ENCODE measurements around the gene PHTF2. TPM values are rescaled to one million over a fixed set of nuclear protein-coding genes. Genes with fewer than 3 reads are reported as not detected.

The PHTF2 gene
- total and polyA plus RNA-seq, 4 donors, result 5.1 to 37.1 (median 8.7) TPM

- no peak for TF ChIP-seq CTCF (IDR thresholded peaks at IDR 0.05; ENCODE audit: control extremely low read depth, extremely low read depth)
- H3K9ac ChIP-seq (ENCODE audit: insufficient read depth in 1 of 2, low read length in 2 of 2), result no peak overlapping the region
- H3K27ac ChIP-seq (ENCODE audit: low read depth in 1 of 2, low read length in 1 of 2), result no peak overlapping the region
- H3K9me3 ChIP-seq (ENCODE audit: control insufficient read depth in 4 of 4, insufficient read depth in 3 of 4, low read length in 3 of 4), result peaks cover 0 to 4% (median 0%) of the 10 kb centered on the region in 4 donors
- 91 to 92% methylated on average over 2 of the region's 2 CpGs for WGBS, 2 donors
- H3K27me3 ChIP-seq (ENCODE audit: control insufficient read depth in 3 of 3, insufficient read depth in 3 of 3, low read length in 2 of 3), result no peaks in the 10 kb centered on the region
- no peak overlapping the region for H3K4me3 ChIP-seq
- peaks cover 0 to 24% (median 8%) of the 10 kb centered on the region in 5 donors for H3K4me1 ChIP-seq (ENCODE audit: control insufficient read depth in 5 of 5, insufficient read depth in 5 of 5, low read length in 5 of 5)
- peaks cover 0 to 5% (median 0%) of the 10 kb centered on the region in 4 donors for H3K36me3 ChIP-seq (ENCODE audit: control insufficient read depth in 4 of 4, insufficient read depth in 4 of 4, low read length in 4 of 4)
- ATAC-seq (ENCODE audit: insufficient read depth, low FRiP score) (no peak), DNase-seq (no peak)
Observed at GRCh38 chr7:77800730-77801129, 2.2 kb downstream of the PHTF2 start.

GRCh38 chr7:77802557-77803405, 4.2 kb downstream of the PHTF2 start:
- no peak overlapping the region for H3K4me3 ChIP-seq
- DNase-seq (no peak), ATAC-seq (ENCODE audit: insufficient read depth, low FRiP score) (no peak)
- TF ChIP-seq CTCF (IDR thresholded peaks at IDR 0.05; ENCODE audit: control extremely low read depth, extremely low read depth), result no peak
- 51 to 68% methylated on average over 2 of the region's 2 CpGs for WGBS, 2 donors
- peaks cover 0 to 10% (median 0%) of the 10 kb centered on the region in 5 donors for H3K4me1 ChIP-seq (ENCODE audit: control insufficient read depth in 5 of 5, insufficient read depth in 5 of 5, low read length in 5 of 5)
- peaks cover 0 to 13% (median under 1%) of the 10 kb centered on the region in 4 donors for H3K9me3 ChIP-seq (ENCODE audit: control insufficient read depth in 4 of 4, insufficient read depth in 3 of 4, low read length in 3 of 4)
- no peak overlapping the region for H3K9ac ChIP-seq (ENCODE audit: insufficient read depth in 1 of 2, low read length in 2 of 2)
- H3K27ac ChIP-seq (ENCODE audit: low read depth in 1 of 2, low read length in 1 of 2), result no peak overlapping the region
- no peaks in the 10 kb centered on the region for H3K27me3 ChIP-seq (ENCODE audit: control insufficient read depth in 3 of 3, insufficient read depth in 3 of 3, low read length in 2 of 3)
- peaks cover 0 to 5% (median 0%) of the 10 kb centered on the region in 4 donors for H3K36me3 ChIP-seq (ENCODE audit: control insufficient read depth in 4 of 4, insufficient read depth in 4 of 4, low read length in 4 of 4)

GRCh38 chr7:77806425-77806824, 7.9 kb downstream of the PHTF2 start:
- Histone ChIP-seq H3K27ac (ENCODE audit: low read depth in 1 of 2, low read length in 1 of 2) (no peak overlapping the region), H3K27me3 (ENCODE audit: control insufficient read depth in 3 of 3, insufficient read depth in 3 of 3, low read length in 2 of 3) (no peaks in the 10 kb centered on the region), H3K36me3 (ENCODE audit: control insufficient read depth in 4 of 4, insufficient read depth in 4 of 4, low read length in 4 of 4) (no peaks in the 10 kb centered on the region), H3K9ac (ENCODE audit: insufficient read depth in 1 of 2, low read length in 2 of 2) (no peak overlapping the region), H3K4me3 (no peak overlapping the region), H3K4me1 (ENCODE audit: control insufficient read depth in 5 of 5, insufficient read depth in 5 of 5, low read length in 5 of 5) (no peaks in the 10 kb centered on the region), H3K9me3 (ENCODE audit: control insufficient read depth in 4 of 4, insufficient read depth in 3 of 4, low read length in 3 of 4) (peaks cover 0 to 22% (median under 1%) of the 10 kb centered on the region in 4 donors)
- no peak for DNase-seq
- WGBS, 2 donors, result 95 to 99% methylated on average over 2 of the region's 2 CpGs
- no peak for TF ChIP-seq CTCF (IDR thresholded peaks at IDR 0.05; ENCODE audit: control extremely low read depth, extremely low read depth)
- ATAC-seq (ENCODE audit: insufficient read depth, low FRiP score), result no peak

All from lung (tissue), 12 donors.